Gastrocnemius medialis (tissue), 4 donors: Measurements from ENCODE around the gene OSTN. TPM values are rescaled to one million over a fixed set of nuclear protein-coding genes. Genes with fewer than 3 reads are reported as not detected.

Experiments used
- ATAC-seq, 2 donors: fragments of 150-250 bp; one replicate each; pipeline ENCODE4 v1.9.1; 2016
- DNase-seq, 2 donors: peaks; one replicate each; pipeline ENCODE4 v3.0.0-alpha.2; 2019
- H3K27ac ChIP-seq, 4 donors: fragments of 200-600 bp; sonication (generic); 1 replicate in 1 of 4; 2 replicates in 3 of 4; pipeline ENCODE4 v1.5.1; 2016 to 2018; ENCODE audit warnings: mild to moderate bottlenecking in 2 of 4, moderate library complexity in 1 of 4
- H3K27me3 ChIP-seq, 3 donors: fragments of 200-600 bp; sonication (generic) in 2 of 3; 1 replicate in 1 of 3; 2 replicates in 2 of 3; pipeline versions ENCODE4 v1.5.1 to v1.6.0; 2016 to 2019; ENCODE audit warnings: mild to moderate bottlenecking in 1 of 3, moderate library complexity in 1 of 3
- H3K36me3 ChIP-seq, 2 donors: fragments of 200-600 bp; sonication (generic) in 1 of 2; one replicate each; pipeline ENCODE4 v1.5.1; 2017 to 2018
- H3K4me1 ChIP-seq, 2 donors: fragments of 200-600 bp; sonication (generic) in 1 of 2; one replicate each; pipeline ENCODE4 v1.5.1; 2016 to 2017; ENCODE audit warnings: mild to moderate bottlenecking in 2 of 2
- H3K4me3 ChIP-seq, 4 donors: fragments of 200-600 bp; sonication (generic) in 3 of 4; 1 replicate in 1 of 4; 2 replicates in 3 of 4; pipeline ENCODE4 v1.5.1; 2016 to 2019; ENCODE audit warnings: mild to moderate bottlenecking in 2 of 4
- H3K9me3 ChIP-seq, 3 donors: fragments of 200-600 bp; sonication (generic) in 2 of 3; 1 replicate in 1 of 3; 2 replicates in 2 of 3; pipeline ENCODE4 v1.5.1; 2016 to 2019
- POLR2A ChIP-seq, 2 donors: fragments of 450-650 bp; IDR thresholded peaks; one replicate each; pipeline ENCODE4 v1.6.1; 2017; ENCODE audit warnings: antibody characterized with exemption in 2 of 2, mild to moderate bottlenecking in 2 of 2, moderate library complexity in 2 of 2
- in situ Hi-C, 4 donors: fragments of 200-750 bp; cut with MboI; loops; one replicate each; pipeline versions ENCODE4 v1.15.0 to v1.8.0; 2017; ENCODE audit warnings: low sequenced_read_pairs in 4 of 4
- intact Hi-C: fragments of 100-400 bp; cut with DNase I; formaldehyde crosslinking; loops from one replicate; pipeline ENCODE4 v1.15.1; 2023; ENCODE audit warnings: low total_unique reads
- total RNA-seq, 4 donors: library from RNA; depleted of rRNA; stranded (reverse); fragments of >200 nt; gene quantifications; one replicate each; pipeline versions ENCODE4 v1.1.0 to v1.2.3, GENCODE V29; 2016
- TF ChIP-seq, protein P1 (sequence below), 5 experiments: fragments of 450-650 bp in 3 of 5; fragments of 200-600 bp in 2 of 5; sonication (generic) in 2 of 5; IDR thresholded peaks in 4 of 5; conservative IDR thresholded peaks in 1 of 5; 1 replicate in 4 of 5; 2 replicates in 1 of 5; pipeline ENCODE4 v1.5.1; 2016 to 2019; ENCODE audit warnings: antibody characterized with exemption in 5 of 5, mild to moderate bottlenecking in 3 of 5, moderate library complexity in 3 of 5

Gene OSTN
- total RNA-seq, 4 donors from 2014 or later, result 0.07 TPM; not detected in 3

DNA sequence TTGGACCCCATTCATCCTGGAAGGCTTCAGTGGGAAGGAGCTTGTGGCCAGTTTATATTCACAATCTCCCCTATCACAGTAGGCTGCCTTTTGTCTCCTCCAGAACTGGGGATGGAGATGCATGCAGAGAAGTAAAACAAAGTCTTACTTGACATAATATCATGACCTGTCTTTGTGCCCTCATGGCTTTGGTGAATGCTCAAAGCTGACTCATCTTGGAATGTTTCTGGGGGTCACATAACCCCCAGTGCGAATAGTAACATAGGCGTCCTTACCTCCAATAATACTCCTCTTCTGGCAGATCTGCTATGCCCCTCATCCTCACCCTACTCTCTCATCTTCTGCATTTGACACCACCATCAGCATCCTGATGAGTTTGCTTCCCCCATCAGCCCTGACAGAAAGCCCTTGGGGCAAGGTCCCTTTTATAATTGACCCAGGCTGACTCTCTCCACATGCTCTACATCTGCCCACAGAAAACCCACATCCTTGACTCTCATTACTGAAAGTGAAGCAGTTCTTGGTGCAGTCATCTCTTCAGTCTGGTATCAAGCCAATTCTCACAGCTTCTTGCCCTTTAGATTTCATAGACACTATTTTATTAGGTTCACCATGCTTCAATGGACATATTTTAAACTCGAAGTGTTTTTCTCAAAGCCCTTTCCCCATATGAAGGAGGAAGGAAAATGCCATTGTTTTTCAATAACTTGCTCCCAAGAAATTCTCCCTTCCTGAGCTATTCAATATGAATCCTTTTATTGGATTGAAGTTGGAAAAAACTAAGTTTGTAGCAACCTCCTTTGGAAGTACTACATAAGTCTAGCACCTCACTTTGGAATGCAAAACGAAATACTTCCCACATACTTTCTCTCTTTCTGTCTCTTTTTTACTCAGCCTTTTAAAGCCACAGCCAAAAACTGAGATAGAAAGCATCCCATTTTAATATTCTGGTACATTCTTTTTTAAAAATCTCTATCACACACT, 36.6 kb downstream of the OSTN start:
- no peaks in the 10 kb centered on the region for H3K27me3 ChIP-seq
- in situ Hi-C loops, result loop anchor here in 1 of 4 donors (25.0 kb wide), 1 partner anchor 152 kb away; no protein-coding TSS in a partner anchor
- no peak overlapping the region for H3K27ac ChIP-seq
- DNase-seq (no peak), ATAC-seq (no peak)
- intact Hi-C loops, result no loop called here
- TF ChIP-seq, protein P1, sequence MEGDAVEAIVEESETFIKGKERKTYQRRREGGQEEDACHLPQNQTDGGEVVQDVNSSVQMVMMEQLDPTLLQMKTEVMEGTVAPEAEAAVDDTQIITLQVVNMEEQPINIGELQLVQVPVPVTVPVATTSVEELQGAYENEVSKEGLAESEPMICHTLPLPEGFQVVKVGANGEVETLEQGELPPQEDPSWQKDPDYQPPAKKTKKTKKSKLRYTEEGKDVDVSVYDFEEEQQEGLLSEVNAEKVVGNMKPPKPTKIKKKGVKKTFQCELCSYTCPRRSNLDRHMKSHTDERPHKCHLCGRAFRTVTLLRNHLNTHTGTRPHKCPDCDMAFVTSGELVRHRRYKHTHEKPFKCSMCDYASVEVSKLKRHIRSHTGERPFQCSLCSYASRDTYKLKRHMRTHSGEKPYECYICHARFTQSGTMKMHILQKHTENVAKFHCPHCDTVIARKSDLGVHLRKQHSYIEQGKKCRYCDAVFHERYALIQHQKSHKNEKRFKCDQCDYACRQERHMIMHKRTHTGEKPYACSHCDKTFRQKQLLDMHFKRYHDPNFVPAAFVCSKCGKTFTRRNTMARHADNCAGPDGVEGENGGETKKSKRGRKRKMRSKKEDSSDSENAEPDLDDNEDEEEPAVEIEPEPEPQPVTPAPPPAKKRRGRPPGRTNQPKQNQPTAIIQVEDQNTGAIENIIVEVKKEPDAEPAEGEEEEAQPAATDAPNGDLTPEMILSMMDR (IDR thresholded peaks at IDR 0.05 in 4 of 5, conservative IDR thresholded peaks at IDR 0.05 in 1 of 5), result no peak
- TF ChIP-seq POLR2A (IDR thresholded peaks at IDR 0.05), result no peak
- H3K9me3 ChIP-seq, result no peaks in the 10 kb centered on the region
- H3K4me1 ChIP-seq, result no peaks in the 10 kb centered on the region
- H3K36me3 ChIP-seq, result no peaks in the 10 kb centered on the region
- H3K4me3 ChIP-seq, result no peak overlapping the region

DNA sequence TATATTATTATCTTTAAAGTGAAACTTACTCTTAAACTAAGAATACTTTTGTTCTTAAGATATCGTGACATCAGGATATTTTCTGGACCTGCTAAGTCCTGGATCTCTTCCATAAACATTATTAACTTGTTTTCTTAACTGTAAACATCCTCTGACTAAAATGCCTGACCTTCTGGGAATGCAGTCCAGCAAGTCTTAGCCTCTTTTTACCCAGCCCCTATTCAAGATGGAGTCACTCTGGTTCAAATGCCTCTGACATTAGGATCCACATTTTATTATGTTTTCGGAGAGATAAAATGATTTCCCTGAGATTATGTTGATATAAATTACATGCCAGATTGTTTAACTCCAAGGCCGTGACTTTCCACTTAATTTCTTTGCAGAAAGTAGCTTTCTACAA, 37.6 kb downstream of the OSTN start:
- Histone ChIP-seq H3K4me3 (no peak overlapping the region), H3K9me3 (no peaks in the 10 kb centered on the region), H3K27me3 (no peaks in the 10 kb centered on the region), H3K36me3 (no peaks in the 10 kb centered on the region), H3K4me1 (no peaks in the 10 kb centered on the region), H3K27ac (no peak overlapping the region)
- ATAC-seq (no peak), DNase-seq (no peak)
- intact Hi-C loops, result no loop called here
- in situ Hi-C loops, result loop anchor here in 1 of 4 donors (25.0 kb wide), 1 partner anchor 151 kb away; no protein-coding TSS in a partner anchor
- TF ChIP-seq, protein P1 (IDR thresholded peaks at IDR 0.05 in 4 of 5, conservative IDR thresholded peaks at IDR 0.05 in 1 of 5), result no peak
- TF ChIP-seq POLR2A (IDR thresholded peaks at IDR 0.05), result no peak

DNA sequence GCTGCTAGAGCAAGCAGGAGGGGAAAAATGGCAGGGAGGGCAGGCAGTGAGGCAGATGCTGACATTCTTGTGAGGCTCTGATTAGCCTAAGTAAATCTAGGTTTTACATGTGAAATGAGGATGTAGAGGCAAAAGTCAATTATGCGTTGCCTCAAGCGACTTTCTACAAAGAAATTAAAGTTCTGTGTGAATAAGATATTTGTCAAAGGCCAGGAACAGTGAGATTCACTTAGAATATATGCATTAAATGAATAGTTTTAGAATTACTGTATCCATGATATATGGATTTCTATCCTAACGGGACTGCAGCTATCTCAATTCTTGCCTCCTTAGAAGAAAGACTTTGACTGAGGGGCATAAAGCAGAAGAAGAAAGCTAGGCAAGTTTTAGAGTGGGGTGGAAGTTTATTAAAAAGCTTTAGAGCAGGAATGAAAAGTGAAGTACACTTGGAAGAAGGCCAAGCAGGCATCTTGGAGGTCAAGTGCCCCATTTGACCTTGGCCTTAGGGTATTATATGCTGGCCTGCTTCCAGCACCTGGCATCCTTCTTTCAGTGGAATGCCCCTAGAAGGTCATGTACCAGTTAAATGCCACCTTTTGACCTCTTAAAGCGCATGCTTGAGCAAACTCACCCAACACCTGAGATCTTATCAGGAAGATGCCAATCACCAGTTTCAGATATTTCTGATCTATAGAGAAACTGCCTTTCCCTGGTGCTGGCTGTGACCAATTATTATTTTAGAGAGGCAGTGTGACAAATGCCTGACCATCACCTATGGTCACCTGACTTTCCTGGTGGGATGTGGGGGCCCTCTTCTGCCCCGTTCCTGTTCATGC, 38.2 kb downstream of the OSTN start:
- ATAC-seq (no peak), DNase-seq (no peak)
- in situ Hi-C loops, result loop anchor here in 1 of 4 donors (25.0 kb wide), 1 partner anchor 150 kb away; no protein-coding TSS in a partner anchor
- Histone ChIP-seq H3K27me3 (no peaks in the 10 kb centered on the region), H3K9me3 (no peaks in the 10 kb centered on the region), H3K36me3 (no peaks in the 10 kb centered on the region), H3K4me1 (no peaks in the 10 kb centered on the region), H3K4me3 (no peak overlapping the region), H3K27ac (no peak overlapping the region)
- TF ChIP-seq, protein P1 (IDR thresholded peaks at IDR 0.05 in 4 of 5, conservative IDR thresholded peaks at IDR 0.05 in 1 of 5), result no peak
- intact Hi-C loops, result no loop called here

DNA sequence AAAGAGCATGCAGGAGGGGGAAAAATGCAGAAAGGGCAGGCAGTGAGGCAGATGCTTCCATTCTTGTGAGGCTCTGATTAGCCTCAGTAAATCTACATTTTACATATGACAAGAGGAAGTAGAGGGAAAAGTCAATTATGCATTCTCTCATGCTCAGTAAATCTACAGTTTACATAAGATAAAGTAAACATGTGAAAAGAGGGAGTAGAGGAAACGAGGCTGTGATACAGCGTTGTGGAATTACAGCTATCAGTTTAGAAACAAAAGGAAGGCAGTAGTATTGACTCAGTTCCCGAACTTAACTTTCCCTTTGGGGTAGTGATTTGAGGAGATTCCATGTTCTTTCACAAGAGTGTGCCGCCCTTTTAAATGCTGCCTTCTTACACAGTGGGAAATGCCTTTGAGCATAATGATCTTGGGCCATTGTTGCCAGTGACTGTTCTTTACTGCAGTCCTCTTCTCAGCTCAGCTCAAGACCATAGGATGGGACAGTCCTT, 39.3 kb downstream of the OSTN start:
- TF ChIP-seq POLR2A (IDR thresholded peaks at IDR 0.05), result no peak
- TF ChIP-seq, protein P1 (IDR thresholded peaks at IDR 0.05 in 4 of 5, conservative IDR thresholded peaks at IDR 0.05 in 1 of 5), result no peak
- Histone ChIP-seq H3K9me3 (no peaks in the 10 kb centered on the region), H3K27ac (no peak overlapping the region), H3K27me3 (no peaks in the 10 kb centered on the region), H3K4me3 (no peak overlapping the region), H3K4me1 (no peaks in the 10 kb centered on the region), H3K36me3 (no peaks in the 10 kb centered on the region)
- in situ Hi-C loops (loop anchor here in 1 of 4 donors (25.0 kb wide), 1 partner anchor 149 kb away; no protein-coding TSS in a partner anchor), intact Hi-C loops (no loop called here)
- ATAC-seq (no peak), DNase-seq (no peak)
